RWPE2 (cell line): Measurements from ENCODE around the gene RPN1.
A peak's percentile ranks its signal among the peaks of the same experiment; 100 is the strongest.
"Not testable (repeated sequence)": the region's sequence is repeated elsewhere in the genome, so short reads cannot be mapped to it uniquely, and the experiment has no call there.

Experiments
- ATAC-seq: fragments of 200-7000 bp; cut with Tn5 transposase; 3 replicates; pipeline ENCODE4 v1.9.1; 2021; ENCODE audit warnings: low read depth
- DNase-seq: peaks from one replicate; pipeline ENCODE4 v3.0.0-alpha.2; 2020; ENCODE audit warnings: low spot score
- H3K27ac ChIP-seq: fragments of 450-650 bp; 2 replicates; pipeline ENCODE4 v1.5.1; 2017; ENCODE audit warnings: mild to moderate bottlenecking; ENCODE audit not compliant: poor library complexity, severe bottlenecking
- H3K27me3 ChIP-seq: fragments of 250-450 bp; sonication (Bioruptor Pico); 2 replicates; pipeline ENCODE4 v1.5.1; 2021; ENCODE audit warnings: mild to moderate bottlenecking, moderate library complexity; ENCODE audit not compliant: insufficient read depth, poor library complexity, severe bottlenecking
- H3K36me3 ChIP-seq: fragments of 250-450 bp; sonication (Bioruptor Pico); 2 replicates; pipeline ENCODE4 v1.5.1; 2020; ENCODE audit warnings: low read depth, mild to moderate bottlenecking, moderate library complexity
- H3K4me1 ChIP-seq: fragments of 250-450 bp; sonication (Bioruptor Pico); 2 replicates; pipeline ENCODE4 v1.5.1; 2021; ENCODE audit warnings: mild to moderate bottlenecking, moderate library complexity; ENCODE audit not compliant: insufficient read depth, poor library complexity, severe bottlenecking
- H3K4me3 ChIP-seq: fragments of 250-450 bp; sonication (Bioruptor Pico); 2 replicates; pipeline ENCODE4 v1.5.1; 2021; ENCODE audit warnings: mild to moderate bottlenecking, moderate library complexity; ENCODE audit not compliant: severe bottlenecking
- H3K9me3 ChIP-seq: fragments of 250-450 bp; sonication (Bioruptor Pico); 2 replicates; pipeline ENCODE4 v1.5.1; 2021; ENCODE audit warnings: mild to moderate bottlenecking, moderate library complexity; ENCODE audit not compliant: severe bottlenecking
- CTCF ChIP-seq: fragments of 450-650 bp; IDR thresholded peaks from one replicate; pipeline ENCODE4 v1.5.1; 2017; ENCODE audit warnings: mild to moderate bottlenecking, moderate library complexity; ENCODE audit not compliant: poor library complexity, severe bottlenecking

The RPN1 gene

GRCh38 chr3:128665362-128666021 lies 14.9 kb upstream of the RPN1 start:
- no peak overlapping the region for H3K27ac ChIP-seq
- DNase-seq (no peak), ATAC-seq (no peak)

GRCh38 chr3:128663151-128663550 lies 12.5 kb upstream of the RPN1 start:
- DNase-seq (no peak), ATAC-seq (no peak)
- Histone ChIP-seq H3K27ac (no peak overlapping the region), H3K9me3 (no peaks in the 10 kb centered on the region), H3K4me3 (no peak overlapping the region), H3K36me3 (no peaks in the 10 kb centered on the region), H3K4me1 (no peaks in the 10 kb centered on the region), H3K27me3 (no peaks in the 10 kb centered on the region)
- no peak for TF ChIP-seq CTCF

More at GRCh38 chr3:128665362-128666021, 14.9 kb upstream of the RPN1 start:
- TF ChIP-seq CTCF = peak; percentile 27
- Histone ChIP-seq H3K36me3 (no peaks in the 10 kb centered on the region), H3K4me1 (no peaks in the 10 kb centered on the region), H3K4me3 (no peak overlapping the region), H3K9me3 (no peaks in the 10 kb centered on the region), H3K27me3 (no peaks in the 10 kb centered on the region)

- no peak for ATAC-seq
- no peak for DNase-seq
- Histone ChIP-seq H3K36me3 (no peaks in the 10 kb centered on the region), H3K4me1 (no peaks in the 10 kb centered on the region), H3K27ac (no peak overlapping the region), H3K9me3 (no peaks in the 10 kb centered on the region), H3K4me3 (no peak overlapping the region), H3K27me3 (no peaks in the 10 kb centered on the region)
- no peak for TF ChIP-seq CTCF
Measured at GRCh38 chr3:128655531-128655930, 4.9 kb upstream of the RPN1 start.

GRCh38 chr3:128653993-128654805 lies 3.6 kb upstream of the RPN1 start:
- H3K4me1 ChIP-seq, DNase-seq, ATAC-seq, H3K27ac ChIP-seq, H3K4me3 ChIP-seq, H3K9me3 ChIP-seq, H3K27me3 ChIP-seq, H3K36me3 ChIP-seq: not testable (repeated sequence)

- ATAC-seq, H3K4me3 ChIP-seq, H3K27ac ChIP-seq, H3K9me3 ChIP-seq, H3K36me3 ChIP-seq, H3K4me1 ChIP-seq, H3K27me3 ChIP-seq, DNase-seq: not testable (repeated sequence)
Measured at GRCh38 chr3:128653383-128653992, 2.9 kb upstream of the RPN1 start.
